H1 (cell line): ENCODE data around the gene EMC1. TPM values are rescaled to one million over a fixed set of nuclear protein-coding genes. Genes with fewer than 3 reads are reported as not detected.

Experiments used
- CTCF ChIA-PET: fragments of 300-600 bp; sonication (Branson Sonifier 250); formaldehyde crosslinking; loops from one replicate; lab custom pipeline; 2021; ENCODE audit not compliant: partially characterized antibody; lab: Charles Lee
- POLR2A ChIA-PET: fragments of 300-600 bp; sonication (Branson Sonifier 250); formaldehyde crosslinking; loops from one replicate; lab custom pipeline; 2021; ENCODE audit warnings: inconsistent platforms; ENCODE audit not compliant: partially characterized antibody; lab: Charles Lee
- DNase-seq, 2 experiments: peaks; one replicate each; pipeline versions ENCODE4 v3.0.0 to v3.0.0-alpha.2; 2010 to 2022; ENCODE audit warnings: low spot score in 2 of 2, low read depth in 1 of 2, mixed read lengths in 1 of 2
- FAIRE-seq: peaks from 2 replicates; lab custom pipeline; 2011; peaks lifted over from hg19 to GRCh38; lab: Jason Lieb, UNC
- H2AFZ ChIP-seq: 2 replicates; pipeline ENCODE4 v1.8.1; 2012; ENCODE audit warnings: low read length, inconsistent platforms
- H2AK5ac ChIP-seq: 2 replicates; pipeline ENCODE4 v1.6.1; 2013; ENCODE audit warnings: low read depth, low read length
- H2BK120ac ChIP-seq: replicated peaks from 2 replicates; pipeline ENCODE3; 2013; ENCODE audit warnings: low read depth, low read length, inconsistent platforms
- H2BK12ac ChIP-seq: 2 replicates; pipeline ENCODE4 v1.6.1; 2013; ENCODE audit warnings: low read depth, low read length
- H2BK15ac ChIP-seq: 2 replicates; pipeline ENCODE4 v1.6.1; 2013; ENCODE audit warnings: low read length
- H2BK20ac ChIP-seq: 2 replicates; pipeline ENCODE4 v1.6.1; 2013; ENCODE audit warnings: low read length
- H2BK5ac ChIP-seq: 2 replicates; pipeline ENCODE4 v1.6.1; 2013; ENCODE audit warnings: low read depth, low read length
- H3K14ac ChIP-seq: 2 replicates; pipeline ENCODE4 v1.6.1; 2013; ENCODE audit warnings: inconsistent platforms; ENCODE audit not compliant: insufficient read length
- H3K18ac ChIP-seq: 2 replicates; pipeline ENCODE4 v1.6.1; 2013; ENCODE audit warnings: low read length; ENCODE audit errors: extremely low read depth
- H3K23ac ChIP-seq: 2 replicates; pipeline ENCODE4 v1.6.1; 2013; ENCODE audit warnings: inconsistent platforms; ENCODE audit not compliant: insufficient read length
- H3K23me2 ChIP-seq: 2 replicates; pipeline ENCODE4 v1.6.1; 2013; ENCODE audit warnings: low read depth, low read length
- H3K27ac ChIP-seq: 2 replicates; pipeline ENCODE4 v1.6.1; 2011; ENCODE audit warnings: low read depth, low read length, inconsistent platforms
- H3K27me3 ChIP-seq, 4 experiments: replicated peaks in 1 of 4; 1 replicate in 1 of 4; 2 replicates in 3 of 4; pipeline versions ENCODE4 v1.6.1 to v1.8.1; 2011 to 2013; ENCODE audit warnings: low read length in 3 of 4, mild to moderate bottlenecking in 3 of 4, inconsistent platforms in 2 of 4, mixed read lengths in 2 of 4, moderate library complexity in 1 of 4; ENCODE audit not compliant: control insufficient read depth in 3 of 4, insufficient read depth in 3 of 4; ENCODE audit errors: extremely low read depth in 1 of 4
- H3K36me3 ChIP-seq, 4 experiments: 2 replicates each; pipeline versions ENCODE4 v1.6.1 to v1.8.1; 2011 to 2013; ENCODE audit warnings: mild to moderate bottlenecking in 4 of 4, low read length in 3 of 4, moderate library complexity in 2 of 4, control low read depth in 1 of 4, inconsistent platforms in 1 of 4; ENCODE audit not compliant: insufficient read depth in 4 of 4, control insufficient read depth in 2 of 4
- H3K4ac ChIP-seq: replicated peaks from 2 replicates; pipeline ENCODE3; 2013; ENCODE audit warnings: low read length, low read depth, mixed read lengths, inconsistent platforms; ENCODE audit not compliant: insufficient read length
- H3K4me1 ChIP-seq, 4 experiments: replicated peaks in 1 of 4; 1 replicate in 1 of 4; 2 replicates in 3 of 4; pipeline versions ENCODE4 v1.6.1 to v1.8.1; 2011 to 2013; ENCODE audit warnings: low read length in 3 of 4, inconsistent platforms in 2 of 4, mixed read lengths in 1 of 4; ENCODE audit not compliant: insufficient read depth in 4 of 4, control insufficient read depth in 3 of 4
- H3K4me2 ChIP-seq, 2 experiments: 2 replicates each; pipeline versions ENCODE4 v1.6.1 to v1.8.1; 2011 to 2013; ENCODE audit warnings: low read depth in 2 of 2, low read length in 2 of 2, control low read depth in 1 of 2, inconsistent platforms in 1 of 2, mild to moderate bottlenecking in 1 of 2; ENCODE audit not compliant: insufficient read depth in 1 of 2
- H3K4me3 ChIP-seq, 4 experiments: fragments of 200-600, 300-600 bp in 1 of 4; sonication (generic), shearing (Covaris generic), sonication (Bioruptor Twin) in 1 of 4; 2 replicates each; pipeline versions ENCODE4 v1.5.1 to v1.8.1; 2011 to 2016; ENCODE audit warnings: low read length in 4 of 4, low read depth in 3 of 4, control low read depth in 2 of 4, inconsistent platforms in 2 of 4, mild to moderate bottlenecking in 2 of 4, mixed read lengths in 1 of 4, moderate library complexity in 1 of 4; ENCODE audit not compliant: insufficient read depth in 2 of 4; ENCODE audit errors: extremely low read depth in 1 of 4
- H3K56ac ChIP-seq: replicated peaks from 2 replicates; pipeline ENCODE3; 2013; ENCODE audit warnings: low read depth, mild to moderate bottlenecking, mixed read lengths, low read length, inconsistent platforms; ENCODE audit not compliant: insufficient read length
- H3K79me1 ChIP-seq: 2 replicates; pipeline ENCODE4 v1.6.1; 2013; ENCODE audit warnings: low read depth, low read length, control low read depth
- H3K79me2 ChIP-seq, 2 experiments: 2 replicates each; pipeline versions ENCODE4 v1.6.1 to v1.8.1; 2012 to 2013; ENCODE audit warnings: low read length in 2 of 2, mild to moderate bottlenecking in 2 of 2, inconsistent platforms in 1 of 2; ENCODE audit not compliant: insufficient read depth in 2 of 2, control insufficient read depth in 1 of 2
- H3K9ac ChIP-seq, 4 experiments: replicated peaks in 1 of 4; 1 replicate in 1 of 4; 2 replicates in 3 of 4; pipeline versions ENCODE4 v1.6.1 to v1.8.1; 2011 to 2013; ENCODE audit warnings: low read depth in 3 of 4, low read length in 3 of 4, control low read depth in 2 of 4, mild to moderate bottlenecking in 2 of 4, moderate library complexity in 2 of 4, inconsistent platforms in 1 of 4; ENCODE audit errors: extremely low read depth in 1 of 4
- H3K9me3 ChIP-seq, 2 experiments: 2 replicates each; pipeline versions ENCODE4 v1.6.1 to v1.8.1; 2012 to 2013; ENCODE audit warnings: mild to moderate bottlenecking in 2 of 2, moderate library complexity in 2 of 2, control low read depth in 1 of 2, inconsistent platforms in 1 of 2, low read depth in 1 of 2, low read length in 1 of 2, mixed read lengths in 1 of 2; ENCODE audit not compliant: insufficient read depth in 2 of 2
- H4K20me1 ChIP-seq, 2 experiments: replicated peaks in 1 of 2; 2 replicates each; pipeline versions ENCODE3 to v1.8.1; 2011 to 2013; ENCODE audit warnings: inconsistent platforms in 2 of 2, low read length in 2 of 2, mild to moderate bottlenecking in 1 of 2; ENCODE audit not compliant: insufficient read depth in 2 of 2, control insufficient read depth in 1 of 2
- H4K5ac ChIP-seq: 2 replicates; pipeline ENCODE4 v1.6.1; 2013; ENCODE audit warnings: low read length, low read depth, mixed read lengths, inconsistent platforms; ENCODE audit not compliant: insufficient read length
- H4K8ac ChIP-seq: 2 replicates; pipeline ENCODE4 v1.8.0; 2013; ENCODE audit warnings: mild to moderate bottlenecking, moderate library complexity, low read length, inconsistent platforms; ENCODE audit not compliant: insufficient read depth; ENCODE audit errors: extremely low read depth
- H4K91ac ChIP-seq: replicated peaks from 2 replicates; pipeline ENCODE3; 2013; ENCODE audit warnings: low read length, mixed read lengths, inconsistent platforms; ENCODE audit not compliant: insufficient read length
- CBX8 ChIP-seq: fragments of 300-800, 300-1000 bp; sonication (generic); IDR thresholded peaks from 2 replicates; pipeline ENCODE4 v1.7.1; 2016; ENCODE audit warnings: low read depth, low read length, borderline replicate concordance
- NANOG ChIP-seq: IDR thresholded peaks from 2 replicates; pipeline ENCODE4 v1.6.1; 2011; ENCODE audit warnings: low read length, low read depth, mild to moderate bottlenecking, inconsistent platforms; ENCODE audit not compliant: insufficient read depth, poor library complexity, severe bottlenecking
- NRF1 ChIP-seq: IDR thresholded peaks from 2 replicates; pipeline ENCODE4 v1.6.1; 2011; ENCODE audit warnings: mild to moderate bottlenecking, low read depth, low read length, improper control_type of control experiment
- POLR2AphosphoS5 ChIP-seq: IDR thresholded peaks from 2 replicates; pipeline ENCODE4 v1.6.1; 2011; ENCODE audit warnings: low read depth, low read length
- RBBP5 ChIP-seq: IDR thresholded peaks from 2 replicates; pipeline ENCODE4 v1.7.1; 2012; ENCODE audit warnings: low read depth, mild to moderate bottlenecking, inconsistent platforms, low read length, moderate library complexity, borderline replicate concordance
- SIN3A ChIP-seq, 2 experiments: IDR thresholded peaks in 1 of 2; conservative IDR thresholded peaks in 1 of 2; 2 replicates each; pipeline ENCODE4 v1.6.1; 2011 to 2012; ENCODE audit warnings: low read length in 2 of 2, improper control_type of control experiment in 1 of 2, low read depth in 1 of 2, mild to moderate bottlenecking in 1 of 2
- WGBS, 2 experiments: shearing (Covaris generic) in 1 of 2; methylation state at CpG; one replicate each; pipeline versions ENCODE4 v1.1.6 to v1.1.7; 2013 to 2015; ENCODE audit warnings: low lambda C conversion rate in 2 of 2, mixed read lengths in 2 of 2, inconsistent platforms in 1 of 2, low coverage in 1 of 2, missing lambda C conversion rate in 1 of 2; ENCODE audit not compliant: insufficient replicate concordance in 2 of 2, insufficient coverage in 1 of 2, insufficient read length in 1 of 2; ENCODE audit errors: extremely low coverage in 1 of 2, missing lambda C conversion rate in 1 of 2; 5-methylcytosine and 5-hydroxymethylcytosine counted together
- polyA plus RNA-seq, 7 experiments: library from polyadenylated mRNA; depleted of rRNA in 3 of 7; stranded (reverse) in 5 of 7; unstranded in 2 of 7; fragments of >200 nt in 5 of 7; fragments of 200-250 nt in 2 of 7; gene quantifications; 1 replicate in 5 of 7; 2 replicates in 1 of 7; 4 replicates in 1 of 7; pipeline versions ENCODE4 v1.2.1 to v1.2.3, GENCODE V29; 2011 to 2013; ENCODE audit warnings: missing spikeins in 2 of 7, mixed read lengths in 2 of 7
- total RNA-seq: library from RNA; stranded (reverse); fragmentation: NEBNext Ultra II Directional; extraction: Animal tissue kit (Norgen Biotek cat#: 25700); gene quantifications from 2 replicates; pipeline ENCODE4 v1.2.1, GENCODE V29; 2021

Gene EMC1
- total and polyA plus RNA-seq, 2 of the 8 experiments (the other 6 are each of a cell fraction or from before 2014, with no cell fraction given): 51.0 to 53.5 TPM

DNA sequence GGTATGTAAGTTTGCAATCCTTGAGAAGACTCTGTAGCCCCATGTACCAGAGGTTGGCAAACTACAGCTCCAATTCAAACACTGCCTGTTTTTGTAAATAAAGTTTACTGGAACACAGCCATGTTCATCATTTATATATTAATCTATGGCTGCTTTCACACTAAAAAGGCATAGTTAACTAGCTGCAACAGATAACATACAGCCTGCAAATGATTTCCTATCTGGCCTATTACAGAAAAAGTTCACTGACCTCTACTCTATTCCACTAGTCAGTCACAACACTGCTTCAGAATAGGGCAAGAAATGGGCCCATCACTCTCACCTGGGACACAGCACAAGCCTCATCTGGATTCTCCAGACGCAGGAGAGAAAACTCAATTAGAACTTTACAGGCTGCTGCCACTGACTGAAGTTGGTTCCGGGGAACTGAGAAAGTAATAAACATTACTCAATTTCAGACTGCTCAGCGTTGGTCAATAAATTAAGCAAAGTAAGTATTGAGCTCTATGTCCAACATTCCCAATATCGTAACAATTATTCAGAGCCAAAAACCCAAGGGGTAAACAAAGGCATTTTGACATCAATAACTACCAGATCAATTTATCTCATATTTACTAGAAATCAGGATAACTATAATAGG is 51.9 kb downstream of the EMC1 start:
- no peaks in the 10 kb centered on the region for H3K23me2 ChIP-seq
- ChIA-PET CTCF (interaction anchor here (0.6 to 1.3 kb wide), 5 partner anchors 31 to 325 kb away, joined by 3 read pairs; no protein-coding TSS in a partner anchor), POLR2A (interaction anchor here (1.1 to 2.1 kb wide), 4 partner anchors 9 to 53 kb away, joined by 4 to 6 read pairs (median 4); partner anchors contain the start of genes EMC1 and MRTO4)
- no peak overlapping the region for H3K18ac ChIP-seq
- no peak overlapping the region for H2BK5ac ChIP-seq
- H3K9me3 ChIP-seq: no peaks in the 10 kb centered on the region
- no peak overlapping the region for H3K9ac ChIP-seq
- H3K23ac ChIP-seq: no peak overlapping the region
- H3K56ac ChIP-seq: no peak overlapping the region
- no peaks in the 10 kb centered on the region for H3K4me1 ChIP-seq
- peaks cover 17 to 54% of the 10 kb centered on the region in 2 experiments for H3K79me2 ChIP-seq
- TF ChIP-seq NRF1 (no peak), POLR2AphosphoS5 (no peak), CBX8 (no peak), SIN3A (conservative IDR thresholded peaks at IDR 0.05 in 1 of 2, IDR thresholded peaks at IDR 0.05 in 1 of 2; ENCODE audit: low read depth in 1 of 2, low read length in 2 of 2) (no peak), NANOG (no peak), RBBP5 (no peak)
- peaks cover 33 to 56% (median 46%) of the 10 kb centered on the region in 4 experiments for H3K36me3 ChIP-seq
- WGBS, 2 experiments: 74% methylated on average over 4 of the region's 4 CpGs; no CpG with 5 or more reads in 1 of the 2 experiments
- no peak overlapping the region for H2BK12ac ChIP-seq
- no peak overlapping the region for H3K27ac ChIP-seq
- H3K79me1 ChIP-seq: no peaks in the 10 kb centered on the region; the same call in 1 of the 2 replicates
- H3K27me3 ChIP-seq: no peaks in the 10 kb centered on the region
- no peak overlapping the region for H2AFZ ChIP-seq
- H3K4me3 ChIP-seq: no peak overlapping the region
- H3K14ac ChIP-seq: no peak overlapping the region
- H2AK5ac ChIP-seq: no peak overlapping the region
- H2BK20ac ChIP-seq: no peak overlapping the region
- peaks cover 7% of the 10 kb centered on the region in 2 experiments for H4K20me1 ChIP-seq
- no peak overlapping the region for H2BK120ac ChIP-seq
- H4K5ac ChIP-seq: no peak overlapping the region
- H3K4ac ChIP-seq: no peak overlapping the region
- DNase-seq: no peak
- FAIRE-seq: no peak
- H2BK15ac ChIP-seq: no peak overlapping the region
- no peak overlapping the region for H4K91ac ChIP-seq
- no peak overlapping the region for H4K8ac ChIP-seq
- H3K4me2 ChIP-seq: no peak overlapping the region
